Mesenchymal stem cell (in vitro differentiated cells and primary cell): ENCODE measurements around the gene RSBN1L.

ENCODE experiments used
- DNase-seq: peaks from one replicate; pipeline ENCODE4 v3.0.0-alpha.2; 2013
- H2AFZ ChIP-seq: one replicate; pipeline ENCODE4 v1.6.1; 2013; ENCODE audit warnings: low read depth, mild to moderate bottlenecking, control low read depth, inconsistent platforms, low read length, moderate library complexity
- H2AK5ac ChIP-seq: 2 replicates; pipeline ENCODE4 v1.6.1; 2013; ENCODE audit warnings: low read length, moderate library complexity, mild to moderate bottlenecking, inconsistent platforms; ENCODE audit not compliant: severe bottlenecking
- H2BK120ac ChIP-seq: one replicate; pipeline ENCODE4 v1.6.1; 2013; ENCODE audit warnings: low read depth, mild to moderate bottlenecking, inconsistent platforms, low read length, moderate library complexity
- H2BK12ac ChIP-seq, 2 experiments: one replicate each; pipeline ENCODE4 v1.6.1; 2013; ENCODE audit warnings: inconsistent platforms in 2 of 2, low read length in 2 of 2, mild to moderate bottlenecking in 2 of 2, moderate library complexity in 2 of 2, control low read depth in 1 of 2
- H2BK15ac ChIP-seq: one replicate; pipeline ENCODE4 v1.6.1; 2013; ENCODE audit warnings: mild to moderate bottlenecking, low read depth, inconsistent platforms; ENCODE audit not compliant: poor library complexity, severe bottlenecking
- H2BK5ac ChIP-seq: 2 replicates; pipeline ENCODE4 v1.6.1; 2013; ENCODE audit warnings: low read depth, mild to moderate bottlenecking, low read length, control low read depth, inconsistent platforms; ENCODE audit not compliant: poor library complexity, severe bottlenecking
- H3K14ac ChIP-seq, 2 experiments: one replicate each; pipeline ENCODE4 v1.6.1; 2013; ENCODE audit warnings: inconsistent platforms in 2 of 2, low read length in 2 of 2, control low read depth in 1 of 2, mild to moderate bottlenecking in 1 of 2, moderate library complexity in 1 of 2
- H3K18ac ChIP-seq, 2 experiments: one replicate each; pipeline ENCODE4 v1.6.1; 2013; ENCODE audit warnings: inconsistent platforms in 2 of 2, low read length in 2 of 2, control low read depth in 1 of 2, low read depth in 1 of 2, mild to moderate bottlenecking in 1 of 2
- H3K23ac ChIP-seq, 2 experiments: one replicate each; pipeline ENCODE4 v1.6.1; 2013; ENCODE audit warnings: inconsistent platforms in 2 of 2, low read length in 2 of 2, mild to moderate bottlenecking in 2 of 2, moderate library complexity in 2 of 2, control low read depth in 1 of 2
- H3K27ac ChIP-seq: 2 replicates; pipeline ENCODE4 v1.5.1; 2013; ENCODE audit warnings: mild to moderate bottlenecking, moderate library complexity, low read length, control low read depth, inconsistent platforms; ENCODE audit not compliant: poor library complexity, severe bottlenecking
- H3K27me3 ChIP-seq, 2 experiments: 2 replicates each; pipeline versions ENCODE4 v1.6.1 to v1.7.0; 2013; ENCODE audit warnings: low read length in 2 of 2, mild to moderate bottlenecking in 2 of 2, moderate library complexity in 2 of 2, control low read depth in 1 of 2, inconsistent platforms in 1 of 2; ENCODE audit not compliant: control insufficient read depth in 1 of 2, insufficient read depth in 1 of 2
- H3K36me3 ChIP-seq, 2 experiments: 2 replicates each; pipeline versions ENCODE4 v1.6.1 to v1.7.0; 2013; ENCODE audit warnings: low read length in 2 of 2, control low read depth in 1 of 2, inconsistent platforms in 1 of 2, low read depth in 1 of 2, mild to moderate bottlenecking in 1 of 2; ENCODE audit not compliant: insufficient read depth in 2 of 2, control insufficient read depth in 1 of 2
- H3K4ac ChIP-seq, 2 experiments: one replicate each; pipeline ENCODE4 v1.6.1; 2013; ENCODE audit warnings: inconsistent platforms in 2 of 2, low read length in 2 of 2, mild to moderate bottlenecking in 2 of 2, moderate library complexity in 2 of 2, control low read depth in 1 of 2, low read depth in 1 of 2
- H3K4me1 ChIP-seq: 2 replicates; pipeline ENCODE4 v1.6.1; 2013; ENCODE audit warnings: low read depth, low read length, control low read depth; ENCODE audit not compliant: control insufficient read depth, insufficient read depth
- H3K4me2 ChIP-seq: 2 replicates; pipeline ENCODE4 v1.6.1; 2013; ENCODE audit warnings: low read length, mild to moderate bottlenecking, inconsistent platforms; ENCODE audit not compliant: poor library complexity, severe bottlenecking
- H3K4me3 ChIP-seq, 2 experiments: 2 replicates each; pipeline versions ENCODE4 v1.5.1 to v1.7.0; 2013; ENCODE audit warnings: low read length in 2 of 2, mild to moderate bottlenecking in 2 of 2, control low read depth in 1 of 2, low read depth in 1 of 2; ENCODE audit not compliant: insufficient read depth in 1 of 2
- H3K79me1 ChIP-seq: replicated peaks from 2 replicates; pipeline ENCODE4 v1.6.1; 2013; ENCODE audit warnings: mild to moderate bottlenecking, control low read depth, low read length, inconsistent platforms; ENCODE audit not compliant: poor library complexity, severe bottlenecking
- H3K9ac ChIP-seq: 2 replicates; pipeline ENCODE4 v1.7.0; 2013; ENCODE audit warnings: mild to moderate bottlenecking, low read length, moderate library complexity
- H3K9me3 ChIP-seq: 2 replicates; pipeline ENCODE4 v1.7.0; 2013; ENCODE audit warnings: mild to moderate bottlenecking, low read length; ENCODE audit not compliant: control insufficient read depth
- H4K8ac ChIP-seq: one replicate; pipeline ENCODE4 v1.6.1; 2013; ENCODE audit warnings: inconsistent platforms, mild to moderate bottlenecking, low read length, moderate library complexity
- H4K91ac ChIP-seq: one replicate; pipeline ENCODE4 v1.6.1; 2013; ENCODE audit warnings: mild to moderate bottlenecking, low read length, inconsistent platforms
- WGBS: methylation state at CpG from one replicate; pipeline ENCODE4 v1.1.7; 2013; ENCODE audit warnings: mixed read lengths; 5-methylcytosine and 5-hydroxymethylcytosine counted together

Gene RSBN1L

GRCh38 chr7:77830649-77831355 lies 134.5 kb downstream of the RSBN1L start:
- no peak overlapping the region for H3K4me2 ChIP-seq
- H3K4ac ChIP-seq = no peak overlapping the region
- H3K9me3 ChIP-seq = peaks cover 6% of the 10 kb centered on the region
- H3K18ac ChIP-seq = peak overlapping the region in 1 of 2 experiments; percentile 43
- 93% methylated on average over 6 of the region's 8 CpGs for WGBS
- no peaks in the 10 kb centered on the region for H3K27me3 ChIP-seq
- H3K36me3 ChIP-seq = no peaks in the 10 kb centered on the region
- H2BK120ac ChIP-seq = peak overlapping the region; percentile 5
- no peak overlapping the region for H4K91ac ChIP-seq
- no peak overlapping the region for H2AK5ac ChIP-seq
- DNase-seq = no peak
- no peak overlapping the region for H4K8ac ChIP-seq
- H3K9ac ChIP-seq = no peak overlapping the region
- H2BK15ac ChIP-seq = peak overlapping the region; percentile 28
- peaks cover 32% of the 10 kb centered on the region for H3K79me1 ChIP-seq
- peak overlapping the region in 1 of 2 experiments; percentile 25 for H2BK12ac ChIP-seq
- H3K27ac ChIP-seq = no peak overlapping the region
- no peak overlapping the region for H2AFZ ChIP-seq
- H3K4me3 ChIP-seq = no peak overlapping the region
- H3K23ac ChIP-seq = no peak overlapping the region
- H3K14ac ChIP-seq = no peak overlapping the region
- H3K4me1 ChIP-seq = no peaks in the 10 kb centered on the region
- no peak overlapping the region for H2BK5ac ChIP-seq

DNA sequence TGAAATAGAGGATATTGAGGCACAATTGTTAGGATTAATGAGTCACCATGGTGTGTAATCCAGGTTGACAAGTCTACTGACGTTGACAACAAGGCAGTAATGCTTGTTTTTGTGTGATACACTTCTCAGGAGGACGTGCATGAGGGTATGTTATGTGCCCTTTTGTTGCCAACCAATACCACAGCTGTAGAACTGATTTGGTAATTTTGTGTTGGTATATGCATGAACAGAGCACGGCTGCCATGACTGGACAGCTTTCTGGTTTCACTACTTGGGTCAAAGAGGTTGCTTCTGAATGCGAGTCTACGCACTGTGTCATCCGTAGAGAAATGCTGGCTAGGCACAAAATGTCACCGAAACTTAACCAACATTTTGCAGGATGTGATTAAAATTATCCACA lies 135.2 kb downstream of the RSBN1L start:
- Histone ChIP-seq H2AFZ (no peak overlapping the region), H2BK5ac (no peak overlapping the region), H3K18ac (no peak overlapping the region), H4K91ac (no peak overlapping the region), H3K4me2 (no peak overlapping the region), H2BK12ac (peak overlapping the region in 1 of 2 experiments; percentile 15), H3K4me3 (no peak overlapping the region), H3K9ac (no peak overlapping the region), H2BK15ac (no peak overlapping the region), H3K36me3 (no peaks in the 10 kb centered on the region), H3K4ac (no peak overlapping the region), H3K14ac (peak overlapping the region in 1 of 2 experiments; percentile 11), H3K27ac (no peak overlapping the region), H3K23ac (no peak overlapping the region), H2AK5ac (no peak overlapping the region), H3K9me3 (peaks cover under 1% of the 10 kb centered on the region), H3K27me3 (no peaks in the 10 kb centered on the region), H2BK120ac (no peak overlapping the region), H3K79me1 (peaks cover 32% of the 10 kb centered on the region), H3K4me1 (no peaks in the 10 kb centered on the region), H4K8ac (no peak overlapping the region)
- DNase-seq = no peak
- 96% methylated on average over 7 of the region's 7 CpGs for WGBS

DNA sequence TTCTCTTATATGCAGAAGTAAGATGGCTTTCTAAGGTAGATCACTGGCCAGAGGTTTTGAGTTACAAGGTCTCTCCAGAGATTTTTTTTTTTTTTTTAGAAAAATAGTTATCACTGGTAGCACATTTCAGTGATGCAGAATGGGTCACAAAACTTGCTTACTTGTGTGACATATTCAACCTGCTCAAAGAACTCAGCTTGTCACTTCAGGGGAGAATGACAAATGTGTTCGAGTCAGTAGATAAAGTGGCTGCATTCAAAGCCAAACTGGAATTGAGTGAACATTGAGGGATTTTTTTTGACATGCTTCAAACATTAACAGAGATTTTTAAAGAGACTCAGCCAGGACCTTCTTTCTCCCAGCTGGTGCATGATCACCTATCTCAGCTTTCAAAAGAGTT lies 135.7 kb downstream of the RSBN1L start:
- Histone ChIP-seq H3K4me2 (no peak overlapping the region), H3K14ac (no peak overlapping the region), H3K9me3 (no peaks in the 10 kb centered on the region), H2BK120ac (no peak overlapping the region), H3K4me1 (no peaks in the 10 kb centered on the region), H3K36me3 (no peaks in the 10 kb centered on the region), H4K91ac (no peak overlapping the region), H2AK5ac (no peak overlapping the region), H2BK15ac (no peak overlapping the region), H4K8ac (no peak overlapping the region), H3K23ac (no peak overlapping the region), H3K9ac (no peak overlapping the region), H3K4me3 (no peak overlapping the region), H2BK12ac (no peak overlapping the region), H3K79me1 (peaks cover 31% of the 10 kb centered on the region), H3K18ac (no peak overlapping the region), H3K27ac (no peak overlapping the region), H2AFZ (no peak overlapping the region), H3K27me3 (no peaks in the 10 kb centered on the region), H2BK5ac (no peak overlapping the region), H3K4ac (no peak overlapping the region)
- WGBS = 67% methylated on average over 1 of the region's 1 CpG
- no peak for DNase-seq
